H1 (cell line): ENCODE measurements around the gene EFHC1. TPM values are rescaled to one million over a fixed set of nuclear protein-coding genes. Genes with fewer than 3 reads are reported as not detected.

Experiments
- CTCF ChIA-PET: fragments of 300-600 bp; sonication (Branson Sonifier 250); formaldehyde crosslinking; loops from one replicate; lab custom pipeline; 2021; ENCODE audit not compliant: partially characterized antibody; lab: Charles Lee
- POLR2A ChIA-PET: fragments of 300-600 bp; sonication (Branson Sonifier 250); formaldehyde crosslinking; loops from one replicate; lab custom pipeline; 2021; ENCODE audit warnings: inconsistent platforms; ENCODE audit not compliant: partially characterized antibody; lab: Charles Lee
- DNase-seq, 2 experiments: peaks; one replicate each; pipeline versions ENCODE4 v3.0.0 to v3.0.0-alpha.2; 2010 to 2022; ENCODE audit warnings: low spot score in 2 of 2, low read depth in 1 of 2, mixed read lengths in 1 of 2
- FAIRE-seq: peaks from 2 replicates; lab custom pipeline; 2011; peaks lifted over from hg19 to GRCh38; lab: Jason Lieb, UNC
- H2AFZ ChIP-seq: 2 replicates; pipeline ENCODE4 v1.8.1; 2012; ENCODE audit warnings: low read length, inconsistent platforms
- H2AK5ac ChIP-seq: 2 replicates; pipeline ENCODE4 v1.6.1; 2013; ENCODE audit warnings: low read depth, low read length
- H2BK120ac ChIP-seq: replicated peaks from 2 replicates; pipeline ENCODE3; 2013; ENCODE audit warnings: low read depth, low read length, inconsistent platforms
- H2BK12ac ChIP-seq: 2 replicates; pipeline ENCODE4 v1.6.1; 2013; ENCODE audit warnings: low read depth, low read length
- H2BK15ac ChIP-seq: 2 replicates; pipeline ENCODE4 v1.6.1; 2013; ENCODE audit warnings: low read length
- H2BK20ac ChIP-seq: 2 replicates; pipeline ENCODE4 v1.6.1; 2013; ENCODE audit warnings: low read length
- H2BK5ac ChIP-seq: 2 replicates; pipeline ENCODE4 v1.6.1; 2013; ENCODE audit warnings: low read depth, low read length
- H3K14ac ChIP-seq: 2 replicates; pipeline ENCODE4 v1.6.1; 2013; ENCODE audit warnings: inconsistent platforms; ENCODE audit not compliant: insufficient read length
- H3K18ac ChIP-seq: 2 replicates; pipeline ENCODE4 v1.6.1; 2013; ENCODE audit warnings: low read length; ENCODE audit errors: extremely low read depth
- H3K23ac ChIP-seq: 2 replicates; pipeline ENCODE4 v1.6.1; 2013; ENCODE audit warnings: inconsistent platforms; ENCODE audit not compliant: insufficient read length
- H3K23me2 ChIP-seq: 2 replicates; pipeline ENCODE4 v1.6.1; 2013; ENCODE audit warnings: low read depth, low read length
- H3K27ac ChIP-seq: 2 replicates; pipeline ENCODE4 v1.6.1; 2011; ENCODE audit warnings: low read depth, low read length, inconsistent platforms
- H3K27me3 ChIP-seq, 4 experiments: replicated peaks in 1 of 4; 1 replicate in 1 of 4; 2 replicates in 3 of 4; pipeline versions ENCODE4 v1.6.1 to v1.8.1; 2011 to 2013; ENCODE audit warnings: low read length in 3 of 4, mild to moderate bottlenecking in 3 of 4, inconsistent platforms in 2 of 4, mixed read lengths in 2 of 4, moderate library complexity in 1 of 4; ENCODE audit not compliant: control insufficient read depth in 3 of 4, insufficient read depth in 3 of 4; ENCODE audit errors: extremely low read depth in 1 of 4
- H3K36me3 ChIP-seq, 4 experiments: 2 replicates each; pipeline versions ENCODE4 v1.6.1 to v1.8.1; 2011 to 2013; ENCODE audit warnings: mild to moderate bottlenecking in 4 of 4, low read length in 3 of 4, moderate library complexity in 2 of 4, control low read depth in 1 of 4, inconsistent platforms in 1 of 4; ENCODE audit not compliant: insufficient read depth in 4 of 4, control insufficient read depth in 2 of 4
- H3K4ac ChIP-seq: replicated peaks from 2 replicates; pipeline ENCODE3; 2013; ENCODE audit warnings: low read length, low read depth, mixed read lengths, inconsistent platforms; ENCODE audit not compliant: insufficient read length
- H3K4me1 ChIP-seq, 4 experiments: replicated peaks in 1 of 4; 1 replicate in 1 of 4; 2 replicates in 3 of 4; pipeline versions ENCODE4 v1.6.1 to v1.8.1; 2011 to 2013; ENCODE audit warnings: low read length in 3 of 4, inconsistent platforms in 2 of 4, mixed read lengths in 1 of 4; ENCODE audit not compliant: insufficient read depth in 4 of 4, control insufficient read depth in 3 of 4
- H3K4me2 ChIP-seq, 2 experiments: 2 replicates each; pipeline versions ENCODE4 v1.6.1 to v1.8.1; 2011 to 2013; ENCODE audit warnings: low read depth in 2 of 2, low read length in 2 of 2, control low read depth in 1 of 2, inconsistent platforms in 1 of 2, mild to moderate bottlenecking in 1 of 2; ENCODE audit not compliant: insufficient read depth in 1 of 2
- H3K4me3 ChIP-seq, 4 experiments: fragments of 200-600, 300-600 bp in 1 of 4; sonication (generic), shearing (Covaris generic), sonication (Bioruptor Twin) in 1 of 4; 2 replicates each; pipeline versions ENCODE4 v1.5.1 to v1.8.1; 2011 to 2016; ENCODE audit warnings: low read length in 4 of 4, low read depth in 3 of 4, control low read depth in 2 of 4, inconsistent platforms in 2 of 4, mild to moderate bottlenecking in 2 of 4, mixed read lengths in 1 of 4, moderate library complexity in 1 of 4; ENCODE audit not compliant: insufficient read depth in 2 of 4; ENCODE audit errors: extremely low read depth in 1 of 4
- H3K56ac ChIP-seq: replicated peaks from 2 replicates; pipeline ENCODE3; 2013; ENCODE audit warnings: low read depth, mild to moderate bottlenecking, mixed read lengths, low read length, inconsistent platforms; ENCODE audit not compliant: insufficient read length
- H3K79me1 ChIP-seq: 2 replicates; pipeline ENCODE4 v1.6.1; 2013; ENCODE audit warnings: low read depth, low read length, control low read depth
- H3K79me2 ChIP-seq, 2 experiments: 2 replicates each; pipeline versions ENCODE4 v1.6.1 to v1.8.1; 2012 to 2013; ENCODE audit warnings: low read length in 2 of 2, mild to moderate bottlenecking in 2 of 2, inconsistent platforms in 1 of 2; ENCODE audit not compliant: insufficient read depth in 2 of 2, control insufficient read depth in 1 of 2
- H3K9ac ChIP-seq, 4 experiments: replicated peaks in 1 of 4; 1 replicate in 1 of 4; 2 replicates in 3 of 4; pipeline versions ENCODE4 v1.6.1 to v1.8.1; 2011 to 2013; ENCODE audit warnings: low read depth in 3 of 4, low read length in 3 of 4, control low read depth in 2 of 4, mild to moderate bottlenecking in 2 of 4, moderate library complexity in 2 of 4, inconsistent platforms in 1 of 4; ENCODE audit errors: extremely low read depth in 1 of 4
- H3K9me3 ChIP-seq, 2 experiments: 2 replicates each; pipeline versions ENCODE4 v1.6.1 to v1.8.1; 2012 to 2013; ENCODE audit warnings: mild to moderate bottlenecking in 2 of 2, moderate library complexity in 2 of 2, control low read depth in 1 of 2, inconsistent platforms in 1 of 2, low read depth in 1 of 2, low read length in 1 of 2, mixed read lengths in 1 of 2; ENCODE audit not compliant: insufficient read depth in 2 of 2
- H4K20me1 ChIP-seq, 2 experiments: replicated peaks in 1 of 2; 2 replicates each; pipeline versions ENCODE3 to v1.8.1; 2011 to 2013; ENCODE audit warnings: inconsistent platforms in 2 of 2, low read length in 2 of 2, mild to moderate bottlenecking in 1 of 2; ENCODE audit not compliant: insufficient read depth in 2 of 2, control insufficient read depth in 1 of 2
- H4K5ac ChIP-seq: 2 replicates; pipeline ENCODE4 v1.6.1; 2013; ENCODE audit warnings: low read length, low read depth, mixed read lengths, inconsistent platforms; ENCODE audit not compliant: insufficient read length
- H4K8ac ChIP-seq: 2 replicates; pipeline ENCODE4 v1.8.0; 2013; ENCODE audit warnings: mild to moderate bottlenecking, moderate library complexity, low read length, inconsistent platforms; ENCODE audit not compliant: insufficient read depth; ENCODE audit errors: extremely low read depth
- H4K91ac ChIP-seq: replicated peaks from 2 replicates; pipeline ENCODE3; 2013; ENCODE audit warnings: low read length, mixed read lengths, inconsistent platforms; ENCODE audit not compliant: insufficient read length
- BCL11A ChIP-seq, 2 experiments: IDR thresholded peaks; one replicate each; pipeline ENCODE4 v1.6.1; 2011; ENCODE audit warnings: low read depth in 2 of 2, low read length in 2 of 2, mild to moderate bottlenecking in 2 of 2
- BRCA1 ChIP-seq: IDR thresholded peaks from 2 replicates; pipeline ENCODE4 v1.6.1; 2012; ENCODE audit warnings: low read depth, low read length, improper control_type of control experiment
- CBX5 ChIP-seq: fragments of 300-800, 300-1000 bp; sonication (generic); IDR thresholded peaks from 2 replicates; pipeline ENCODE4 v1.7.1; 2016; ENCODE audit warnings: antibody characterized with exemption, low read length, low read depth
- CHD2 ChIP-seq: IDR thresholded peaks from 2 replicates; pipeline ENCODE4 v1.6.1; 2012; ENCODE audit warnings: low read length, improper control_type of control experiment
- EP300 ChIP-seq, 2 experiments: IDR thresholded peaks; 1 replicate in 1 of 2; 2 replicates in 1 of 2; pipeline ENCODE4 v1.6.1; 2011 to 2012; ENCODE audit warnings: low read depth in 2 of 2, low read length in 2 of 2, mild to moderate bottlenecking in 2 of 2, borderline replicate concordance in 1 of 2, inconsistent platforms in 1 of 2, moderate library complexity in 1 of 2
- EZH2 ChIP-seq: fragments of 200-600 bp; sonication (generic); IDR thresholded peaks from 2 replicates; pipeline ENCODE4 v1.7.1; 2012; ENCODE audit warnings: low read depth, mild to moderate bottlenecking, moderate library complexity, low read length, inconsistent platforms; ENCODE audit not compliant: severe bottlenecking
- KDM4A ChIP-seq: IDR thresholded peaks from one replicate; pipeline ENCODE4 v1.7.1; 2012; ENCODE audit warnings: low read depth, mild to moderate bottlenecking, moderate library complexity, low read length, inconsistent platforms; ENCODE audit not compliant: severe bottlenecking
- POU5F1 ChIP-seq: IDR thresholded peaks from 2 replicates; pipeline ENCODE4 v1.6.1; 2011; ENCODE audit warnings: low read depth, mild to moderate bottlenecking, low read length, moderate library complexity
- RNF2 ChIP-seq: fragments of 200-900, 300-1000 bp; sonication (generic); IDR thresholded peaks from 2 replicates; pipeline ENCODE4 v1.7.1; 2016; ENCODE audit warnings: borderline replicate concordance, low read depth, mild to moderate bottlenecking, antibody characterized with exemption, low read length; ENCODE audit not compliant: poor library complexity, severe bottlenecking; ENCODE audit errors: missing control alignments
- SRF ChIP-seq: IDR thresholded peaks from 2 replicates; pipeline ENCODE4 v1.6.1; 2011; ENCODE audit warnings: mild to moderate bottlenecking, low read depth, low read length, moderate library complexity
- WGBS, 2 experiments: shearing (Covaris generic) in 1 of 2; methylation state at CpG; one replicate each; pipeline versions ENCODE4 v1.1.6 to v1.1.7; 2013 to 2015; ENCODE audit warnings: low lambda C conversion rate in 2 of 2, mixed read lengths in 2 of 2, inconsistent platforms in 1 of 2, low coverage in 1 of 2, missing lambda C conversion rate in 1 of 2; ENCODE audit not compliant: insufficient replicate concordance in 2 of 2, insufficient coverage in 1 of 2, insufficient read length in 1 of 2; ENCODE audit errors: extremely low coverage in 1 of 2, missing lambda C conversion rate in 1 of 2; 5-methylcytosine and 5-hydroxymethylcytosine counted together
- polyA plus RNA-seq, 7 experiments: library from polyadenylated mRNA; depleted of rRNA in 3 of 7; stranded (reverse) in 5 of 7; unstranded in 2 of 7; fragments of >200 nt in 5 of 7; fragments of 200-250 nt in 2 of 7; gene quantifications; 1 replicate in 5 of 7; 2 replicates in 1 of 7; 4 replicates in 1 of 7; pipeline versions ENCODE4 v1.2.1 to v1.2.3, GENCODE V29; 2011 to 2013; ENCODE audit warnings: missing spikeins in 2 of 7, mixed read lengths in 2 of 7
- total RNA-seq: library from RNA; stranded (reverse); fragmentation: NEBNext Ultra II Directional; extraction: Animal tissue kit (Norgen Biotek cat#: 25700); gene quantifications from 2 replicates; pipeline ENCODE4 v1.2.1, GENCODE V29; 2021
- TF ChIP-seq, protein P1 (sequence below), 3 experiments: IDR thresholded peaks; 1 replicate in 2 of 3; 2 replicates in 1 of 3; pipeline versions ENCODE4 v1.5.1 to v1.6.1; 2011; ENCODE audit warnings: low read length in 3 of 3, mild to moderate bottlenecking in 3 of 3, inconsistent platforms in 2 of 3, low read depth in 1 of 3, moderate library complexity in 1 of 3; ENCODE audit not compliant: insufficient read depth in 1 of 3; ENCODE audit errors: control extremely low read depth in 1 of 3

The EFHC1 gene
- total and polyA plus RNA-seq, 2 of the 8 experiments (the other 6 are each of a cell fraction or from before 2014, with no cell fraction given): 10.5 to 16.4 TPM

DNA sequence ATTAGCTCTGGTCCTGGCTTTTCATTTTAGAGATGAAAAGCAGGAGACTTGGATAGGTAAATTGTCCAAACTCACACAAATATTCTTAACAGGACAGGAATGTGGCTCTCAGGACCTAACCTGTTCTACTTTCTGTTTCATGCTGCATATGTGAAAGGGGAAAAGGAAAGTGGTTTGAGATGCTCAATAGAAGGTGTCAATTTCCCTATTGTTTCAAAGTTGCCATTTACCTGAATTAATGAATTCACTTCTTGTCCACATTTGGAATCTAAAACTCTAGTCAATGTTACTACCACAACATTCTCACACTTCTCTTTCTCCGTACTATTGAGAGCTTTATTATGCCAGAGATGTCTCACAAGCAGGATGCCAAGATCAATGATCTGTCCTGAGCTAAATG, 4.8 kb upstream of the EFHC1 start:
- no peak for FAIRE-seq
- Histone ChIP-seq H3K23ac (no peak overlapping the region), H3K4ac (no peak overlapping the region), H3K56ac (no peak overlapping the region), H3K18ac (no peak overlapping the region), H3K4me1 (peaks cover 0 to 4% (median 0%) of the 10 kb centered on the region in 4 experiments; a peak in 1 of 7 replicates), H3K27me3 (no peaks in the 10 kb centered on the region), H3K4me3 (no peak overlapping the region), H4K5ac (no peak overlapping the region), H3K79me1 (no peaks in the 10 kb centered on the region), H2BK15ac (no peak overlapping the region), H4K20me1 (no peaks in the 10 kb centered on the region), H2AFZ (no peak overlapping the region), H4K8ac (no peak overlapping the region), H3K36me3 (no peaks in the 10 kb centered on the region), H2BK120ac (no peak overlapping the region), H3K23me2 (peaks cover 8% of the 10 kb centered on the region), H3K79me2 (no peaks in the 10 kb centered on the region), H2AK5ac (no peak overlapping the region), H3K9me3 (no peaks in the 10 kb centered on the region), H3K14ac (no peak overlapping the region), H2BK12ac (no peak overlapping the region), H3K9ac (no peak overlapping the region), H3K4me2 (no peak overlapping the region), H3K27ac (no peak overlapping the region), H4K91ac (no peak overlapping the region), H2BK20ac (no peak overlapping the region), H2BK5ac (no peak overlapping the region)
- whole genome bisulfite sequencing, 2 experiments: 93% methylated on average over 1 of the region's 1 CpG; no CpG with 5 or more reads in 1 of the 2 experiments
- DNase-seq: no peak
- ChIA-PET CTCF (interaction anchor here (0.7 to 6.1 kb wide), 22 partner anchors 8 to 275 kb away, joined by 3 to 86 read pairs (median 6); partner anchors contain the start of gene TRAM2), POLR2A (interaction anchor here (1.3 to 1.6 kb wide), 3 partner anchors 89 to 248 kb away, joined by 3 to 5 read pairs (median 3); partner anchors contain the start of gene MCM3)
- TF ChIP-seq EZH2: no peak
- TF ChIP-seq, protein P1, sequence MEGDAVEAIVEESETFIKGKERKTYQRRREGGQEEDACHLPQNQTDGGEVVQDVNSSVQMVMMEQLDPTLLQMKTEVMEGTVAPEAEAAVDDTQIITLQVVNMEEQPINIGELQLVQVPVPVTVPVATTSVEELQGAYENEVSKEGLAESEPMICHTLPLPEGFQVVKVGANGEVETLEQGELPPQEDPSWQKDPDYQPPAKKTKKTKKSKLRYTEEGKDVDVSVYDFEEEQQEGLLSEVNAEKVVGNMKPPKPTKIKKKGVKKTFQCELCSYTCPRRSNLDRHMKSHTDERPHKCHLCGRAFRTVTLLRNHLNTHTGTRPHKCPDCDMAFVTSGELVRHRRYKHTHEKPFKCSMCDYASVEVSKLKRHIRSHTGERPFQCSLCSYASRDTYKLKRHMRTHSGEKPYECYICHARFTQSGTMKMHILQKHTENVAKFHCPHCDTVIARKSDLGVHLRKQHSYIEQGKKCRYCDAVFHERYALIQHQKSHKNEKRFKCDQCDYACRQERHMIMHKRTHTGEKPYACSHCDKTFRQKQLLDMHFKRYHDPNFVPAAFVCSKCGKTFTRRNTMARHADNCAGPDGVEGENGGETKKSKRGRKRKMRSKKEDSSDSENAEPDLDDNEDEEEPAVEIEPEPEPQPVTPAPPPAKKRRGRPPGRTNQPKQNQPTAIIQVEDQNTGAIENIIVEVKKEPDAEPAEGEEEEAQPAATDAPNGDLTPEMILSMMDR (IDR thresholded peaks at IDR 0.05; ENCODE audit: control extremely low read depth in 1 of 3, insufficient read depth in 1 of 3, low read depth in 1 of 3, low read length in 3 of 3): no peak
- TF ChIP-seq RNF2: no peak
- TF ChIP-seq SRF: no peak
- no peak for TF ChIP-seq CBX5
- no peak for TF ChIP-seq EP300 (IDR thresholded peaks at IDR 0.05; ENCODE audit: borderline replicate concordance in 1 of 2, low read depth in 2 of 2, low read length in 2 of 2)
- no peak for TF ChIP-seq BRCA1
- TF ChIP-seq BCL11A (IDR thresholded peaks at IDR 0.05; ENCODE audit: low read depth in 2 of 2, low read length in 2 of 2): no peak
- no peak for TF ChIP-seq KDM4A
- TF ChIP-seq CHD2: no peak
- no peak for TF ChIP-seq POU5F1
